K562 (cell line): ENCODE measurements around the gene BRINP1.

Experiments
- NBN ChIP-seq: fragments of 450-650 bp; IDR thresholded peaks from 2 replicates; pipeline ENCODE4 v1.6.1; 2016; ENCODE audit warnings: low read depth, mild to moderate bottlenecking
- NFYB ChIP-seq: IDR thresholded peaks from 2 replicates; pipeline ENCODE4 v1.6.1; 2011; ENCODE audit warnings: mild to moderate bottlenecking, moderate library complexity; ENCODE audit not compliant: insufficient read length; ENCODE audit errors: extremely low read depth
- PCBP2 ChIP-seq: fragments of 200-400 bp; formaldehyde crosslinking; IDR thresholded peaks from 2 replicates; pipeline ENCODE4 v1.6.1; 2018; ENCODE audit warnings: low read length, low read depth, mild to moderate bottlenecking, moderate library complexity; ENCODE audit not compliant: poor library complexity, severe bottlenecking
- RFX5 ChIP-seq: IDR thresholded peaks from 2 replicates; pipeline ENCODE4 v1.6.1; 2011; ENCODE audit warnings: low read depth, mild to moderate bottlenecking, improper control_type of control experiment, low read length
- SLC30A9 ChIP-seq: fragments of 250-450 bp; sonication (Bioruptor Pico); IDR thresholded peaks from 2 replicates; pipeline ENCODE4 v1.8.0; 2022; ENCODE audit warnings: mild to moderate bottlenecking, moderate library complexity
- SPI1 ChIP-seq: IDR thresholded peaks from 2 replicates; pipeline ENCODE4 v1.6.1; 2011; ENCODE audit warnings: low read depth, low read length, control low read depth, borderline replicate concordance
- ZNF239 ChIP-seq: fragments of 250-450 bp; sonication (Bioruptor Pico); IDR thresholded peaks from 2 replicates; pipeline ENCODE4 v1.4.0; 2020; ENCODE audit warnings: mild to moderate bottlenecking
- TF ChIP-seq, protein P1 (sequence below): IDR thresholded peaks from 3 replicates; pipeline ENCODE4 v1.6.1; 2011; ENCODE audit warnings: borderline replicate concordance, mild to moderate bottlenecking; ENCODE audit not compliant: insufficient read length, insufficient read depth
- TF ChIP-seq, protein P2 (sequence below), 3 experiments: IDR thresholded peaks in 2 of 3; conservative IDR thresholded peaks in 1 of 3; 2 replicates each; pipeline ENCODE4 v1.5.1; 2011 to 2012; ENCODE audit warnings: low read length in 3 of 3, mild to moderate bottlenecking in 3 of 3, control low read depth in 2 of 3, improper control_type of control experiment in 1 of 3, inconsistent platforms in 1 of 3, low read depth in 1 of 3, mixed read lengths in 1 of 3, moderate library complexity in 1 of 3; ENCODE audit not compliant: insufficient read depth in 2 of 3
- TF ChIP-seq, protein P3 (sequence below), 2 experiments: fragments of 450-650 bp; formaldehyde crosslinking in 1 of 2; IDR thresholded peaks; 2 replicates each; pipeline versions ENCODE4 v1.4.0 to v1.6.1; 2014 to 2020; ENCODE audit warnings: mild to moderate bottlenecking in 2 of 2, borderline replicate concordance in 1 of 2, low read depth in 1 of 2
- TF ChIP-seq, protein P4 (sequence below): fragments of 250-450 bp; sonication (Bioruptor Pico); IDR thresholded peaks from 2 replicates; pipeline ENCODE4 v1.8.0; 2022; ENCODE audit warnings: inconsistent platforms, mild to moderate bottlenecking, moderate library complexity, borderline replicate concordance

DNA sequence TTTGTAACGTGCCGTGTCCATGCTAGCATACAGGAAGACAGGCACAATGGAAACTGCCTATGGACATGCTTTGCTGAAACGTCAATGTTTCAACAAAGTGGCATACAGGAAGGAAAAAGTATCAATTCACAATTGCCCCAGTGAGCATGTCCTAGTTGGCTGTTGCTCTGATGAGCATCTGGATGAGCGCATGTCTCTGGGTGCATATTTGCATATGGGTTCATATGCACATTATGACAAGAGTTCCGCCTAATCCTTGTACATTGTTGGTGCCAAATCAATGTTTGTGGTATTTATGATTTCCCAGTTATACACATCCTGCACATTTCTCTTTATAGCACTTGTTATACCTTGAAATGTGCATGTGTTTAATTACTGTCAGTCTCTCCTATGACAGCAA is 58.5 kb downstream of the BRINP1 start:
- TF ChIP-seq, protein P1, sequence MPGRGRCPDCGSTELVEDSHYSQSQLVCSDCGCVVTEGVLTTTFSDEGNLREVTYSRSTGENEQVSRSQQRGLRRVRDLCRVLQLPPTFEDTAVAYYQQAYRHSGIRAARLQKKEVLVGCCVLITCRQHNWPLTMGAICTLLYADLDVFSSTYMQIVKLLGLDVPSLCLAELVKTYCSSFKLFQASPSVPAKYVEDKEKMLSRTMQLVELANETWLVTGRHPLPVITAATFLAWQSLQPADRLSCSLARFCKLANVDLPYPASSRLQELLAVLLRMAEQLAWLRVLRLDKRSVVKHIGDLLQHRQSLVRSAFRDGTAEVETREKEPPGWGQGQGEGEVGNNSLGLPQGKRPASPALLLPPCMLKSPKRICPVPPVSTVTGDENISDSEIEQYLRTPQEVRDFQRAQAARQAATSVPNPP: no peak
- no peak for TF ChIP-seq PCBP2
- TF ChIP-seq NBN: no peak
- TF ChIP-seq SPI1: no peak
- TF ChIP-seq, protein P2, sequence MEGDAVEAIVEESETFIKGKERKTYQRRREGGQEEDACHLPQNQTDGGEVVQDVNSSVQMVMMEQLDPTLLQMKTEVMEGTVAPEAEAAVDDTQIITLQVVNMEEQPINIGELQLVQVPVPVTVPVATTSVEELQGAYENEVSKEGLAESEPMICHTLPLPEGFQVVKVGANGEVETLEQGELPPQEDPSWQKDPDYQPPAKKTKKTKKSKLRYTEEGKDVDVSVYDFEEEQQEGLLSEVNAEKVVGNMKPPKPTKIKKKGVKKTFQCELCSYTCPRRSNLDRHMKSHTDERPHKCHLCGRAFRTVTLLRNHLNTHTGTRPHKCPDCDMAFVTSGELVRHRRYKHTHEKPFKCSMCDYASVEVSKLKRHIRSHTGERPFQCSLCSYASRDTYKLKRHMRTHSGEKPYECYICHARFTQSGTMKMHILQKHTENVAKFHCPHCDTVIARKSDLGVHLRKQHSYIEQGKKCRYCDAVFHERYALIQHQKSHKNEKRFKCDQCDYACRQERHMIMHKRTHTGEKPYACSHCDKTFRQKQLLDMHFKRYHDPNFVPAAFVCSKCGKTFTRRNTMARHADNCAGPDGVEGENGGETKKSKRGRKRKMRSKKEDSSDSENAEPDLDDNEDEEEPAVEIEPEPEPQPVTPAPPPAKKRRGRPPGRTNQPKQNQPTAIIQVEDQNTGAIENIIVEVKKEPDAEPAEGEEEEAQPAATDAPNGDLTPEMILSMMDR (IDR thresholded peaks at IDR 0.05 in 2 of 3, conservative IDR thresholded peaks at IDR 0.05 in 1 of 3; ENCODE audit: insufficient read depth in 2 of 3, low read depth in 1 of 3, low read length in 3 of 3): no peak
- no peak for TF ChIP-seq NFYB
- TF ChIP-seq, protein P3, sequence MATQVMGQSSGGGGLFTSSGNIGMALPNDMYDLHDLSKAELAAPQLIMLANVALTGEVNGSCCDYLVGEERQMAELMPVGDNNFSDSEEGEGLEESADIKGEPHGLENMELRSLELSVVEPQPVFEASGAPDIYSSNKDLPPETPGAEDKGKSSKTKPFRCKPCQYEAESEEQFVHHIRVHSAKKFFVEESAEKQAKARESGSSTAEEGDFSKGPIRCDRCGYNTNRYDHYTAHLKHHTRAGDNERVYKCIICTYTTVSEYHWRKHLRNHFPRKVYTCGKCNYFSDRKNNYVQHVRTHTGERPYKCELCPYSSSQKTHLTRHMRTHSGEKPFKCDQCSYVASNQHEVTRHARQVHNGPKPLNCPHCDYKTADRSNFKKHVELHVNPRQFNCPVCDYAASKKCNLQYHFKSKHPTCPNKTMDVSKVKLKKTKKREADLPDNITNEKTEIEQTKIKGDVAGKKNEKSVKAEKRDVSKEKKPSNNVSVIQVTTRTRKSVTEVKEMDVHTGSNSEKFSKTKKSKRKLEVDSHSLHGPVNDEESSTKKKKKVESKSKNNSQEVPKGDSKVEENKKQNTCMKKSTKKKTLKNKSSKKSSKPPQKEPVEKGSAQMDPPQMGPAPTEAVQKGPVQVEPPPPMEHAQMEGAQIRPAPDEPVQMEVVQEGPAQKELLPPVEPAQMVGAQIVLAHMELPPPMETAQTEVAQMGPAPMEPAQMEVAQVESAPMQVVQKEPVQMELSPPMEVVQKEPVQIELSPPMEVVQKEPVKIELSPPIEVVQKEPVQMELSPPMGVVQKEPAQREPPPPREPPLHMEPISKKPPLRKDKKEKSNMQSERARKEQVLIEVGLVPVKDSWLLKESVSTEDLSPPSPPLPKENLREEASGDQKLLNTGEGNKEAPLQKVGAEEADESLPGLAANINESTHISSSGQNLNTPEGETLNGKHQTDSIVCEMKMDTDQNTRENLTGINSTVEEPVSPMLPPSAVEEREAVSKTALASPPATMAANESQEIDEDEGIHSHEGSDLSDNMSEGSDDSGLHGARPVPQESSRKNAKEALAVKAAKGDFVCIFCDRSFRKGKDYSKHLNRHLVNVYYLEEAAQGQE (IDR thresholded peaks at IDR 0.05; ENCODE audit: borderline replicate concordance): no peak
- TF ChIP-seq, protein P3 (CRISPR knock-in tag; IDR thresholded peaks at IDR 0.05; ENCODE audit: low read depth): no peak
- no peak for TF ChIP-seq ZNF239 (CRISPR knock-in tag)
- no peak for TF ChIP-seq RFX5
- TF ChIP-seq SLC30A9: no peak
- TF ChIP-seq, protein P4, sequence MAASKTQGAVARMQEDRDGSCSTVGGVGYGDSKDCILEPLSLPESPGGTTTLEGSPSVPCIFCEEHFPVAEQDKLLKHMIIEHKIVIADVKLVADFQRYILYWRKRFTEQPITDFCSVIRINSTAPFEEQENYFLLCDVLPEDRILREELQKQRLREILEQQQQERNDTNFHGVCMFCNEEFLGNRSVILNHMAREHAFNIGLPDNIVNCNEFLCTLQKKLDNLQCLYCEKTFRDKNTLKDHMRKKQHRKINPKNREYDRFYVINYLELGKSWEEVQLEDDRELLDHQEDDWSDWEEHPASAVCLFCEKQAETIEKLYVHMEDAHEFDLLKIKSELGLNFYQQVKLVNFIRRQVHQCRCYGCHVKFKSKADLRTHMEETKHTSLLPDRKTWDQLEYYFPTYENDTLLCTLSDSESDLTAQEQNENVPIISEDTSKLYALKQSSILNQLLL: no peak
